Activated naive CD4-positive, alpha-beta T cell treated with anti-CD3 and anti-CD28 coated beads, Interleukin-2, amount 10 ng/mL, durations not matched to agents 7 days and 5 days (primary cell): Measurements from ENCODE around the gene C22orf15.

Experiments
- CTCF ChIA-PET: fragments of 350-600 bp; sonication (Branson Sonifier 250); formaldehyde crosslinking; loops from one replicate; lab custom pipeline; 2021; ENCODE audit warnings: antibody characterized with exemption; lab: Charles Lee
- DNase-seq: peaks from one replicate; pipeline ENCODE4 v3.0.0-alpha.2; 2020
- H3K27ac Mint-ChIP-seq: one replicate; pipeline ENCODE4 v1.8.0; 2021; ENCODE audit warnings: mild to moderate bottlenecking, moderate library complexity, mixed read lengths
- H3K27me3 Mint-ChIP-seq: one replicate; pipeline ENCODE4 v1.8.0; 2021; ENCODE audit warnings: mild to moderate bottlenecking, mixed read lengths
- H3K36me3 Mint-ChIP-seq: one replicate; pipeline ENCODE4 v1.8.0; 2021; ENCODE audit warnings: mixed read lengths
- H3K4me1 Mint-ChIP-seq: one replicate; pipeline ENCODE4 v1.8.0; 2021; ENCODE audit warnings: mixed read lengths
- H3K4me3 Mint-ChIP-seq: one replicate; pipeline ENCODE4 v1.8.0; 2021; ENCODE audit warnings: mild to moderate bottlenecking, moderate library complexity, mixed read lengths
- H3K9me3 Mint-ChIP-seq: one replicate; pipeline ENCODE4 v1.8.0; 2021; ENCODE audit warnings: mixed read lengths

C22orf15 gene

GRCh38 chr22:23782252-23782651, 19.5 kb downstream of the C22orf15 start:
- H3K27me3 Mint-ChIP-seq: peaks cover 6% of the 10 kb centered on the region
- no peak overlapping the region for H3K4me3 Mint-ChIP-seq
- no peaks in the 10 kb centered on the region for H3K9me3 Mint-ChIP-seq
- no peaks in the 10 kb centered on the region for H3K36me3 Mint-ChIP-seq
- DNase-seq: no peak
- no peak overlapping the region for H3K27ac Mint-ChIP-seq
- peaks cover 21% of the 10 kb centered on the region for H3K4me1 Mint-ChIP-seq
- CTCF ChIA-PET: no interaction called here

- CTCF ChIA-PET: no interaction called here
- Mint-ChIP-seq H3K4me1 (peaks cover 25% of the 10 kb centered on the region), H3K9me3 (no peaks in the 10 kb centered on the region), H3K4me3 (no peak overlapping the region), H3K36me3 (no peaks in the 10 kb centered on the region), H3K27ac (no peak overlapping the region), H3K27me3 (peaks cover 6% of the 10 kb centered on the region)
- DNase-seq: no peak
These were observed 19.9 kb downstream of the C22orf15 start for GRCh38 chr22:23782703-23783102.

GRCh38 chr22:23783265-23784150, 20.7 kb downstream of the C22orf15 start:
- no peak overlapping the region for H3K4me3 Mint-ChIP-seq
- CTCF ChIA-PET: no interaction called here

GRCh38 chr22:23784215-23784732, 21.5 kb downstream of the C22orf15 start:
- H3K27ac Mint-ChIP-seq: peak overlapping the region; percentile 50
- peaks cover 2% of the 10 kb centered on the region for H3K36me3 Mint-ChIP-seq
- CTCF ChIA-PET: no interaction called here
- H3K27me3 Mint-ChIP-seq: peaks cover 6% of the 10 kb centered on the region
- H3K9me3 Mint-ChIP-seq: no peaks in the 10 kb centered on the region
- H3K4me3 Mint-ChIP-seq: no peak overlapping the region
- H3K4me1 Mint-ChIP-seq: peaks cover 36% of the 10 kb centered on the region
- peak; percentile 50 for DNase-seq

More at GRCh38 chr22:23783265-23784150, 20.7 kb downstream of the C22orf15 start:
- no peaks in the 10 kb centered on the region for H3K36me3 Mint-ChIP-seq
- H3K27me3 Mint-ChIP-seq: peaks cover 6% of the 10 kb centered on the region
- H3K4me1 Mint-ChIP-seq: peaks cover 32% of the 10 kb centered on the region
- H3K27ac Mint-ChIP-seq: no peak overlapping the region
- no peaks in the 10 kb centered on the region for H3K9me3 Mint-ChIP-seq
- no peak for DNase-seq

- CTCF ChIA-PET: interaction anchor here (0.7 to 1.5 kb wide), 5 partner anchors 8 to 107 kb away, joined by 3 to 7 read pairs (median 3); partner anchors contain the start of gene DERL3
- DNase-seq: peak; percentile 46
- Mint-ChIP-seq H3K9me3 (no peaks in the 10 kb centered on the region), H3K4me1 (peaks cover 43% of the 10 kb centered on the region), H3K4me3 (peak overlapping the region; percentile 89), H3K27me3 (peaks cover 6% of the 10 kb centered on the region), H3K27ac (peak overlapping the region; percentile 96), H3K36me3 (peaks cover 8% of the 10 kb centered on the region)
These were observed 23.5 kb downstream of the C22orf15 start for GRCh38 chr22:23786261-23786710.

- H3K4me3 Mint-ChIP-seq: peak within 1 kb of the TSS; percentile 89
- peak within 1 kb of the TSS; percentile 96 for H3K27ac Mint-ChIP-seq
- peak; percentile 90 for DNase-seq
- CTCF ChIA-PET: interaction anchor here (1.2 to 1.5 kb wide), 3 partner anchors 9 to 51 kb away, joined by 3 to 4 read pairs (median 3); partner anchors contain the start of gene DERL3
- no peaks in the 10 kb centered on the region for H3K9me3 Mint-ChIP-seq
- peaks cover 45% of the 10 kb centered on the region for H3K4me1 Mint-ChIP-seq
- H3K36me3 Mint-ChIP-seq: peaks cover 8% of the 10 kb centered on the region
- H3K27me3 Mint-ChIP-seq: no peaks in the 10 kb centered on the region
These were observed 24.2 kb downstream of the C22orf15 start, which contains the start of gene SMARCB1 for GRCh38 chr22:23786752-23787599. TSS of gene SMARCB1 (plus strand) at chr22:23786966. CDS start at chr22:23787170, 204 bp downstream.

- Mint-ChIP-seq H3K9me3 (no peaks in the 10 kb centered on the region), H3K27me3 (no peaks in the 10 kb centered on the region), H3K27ac (peak overlapping the region; percentile 96), H3K36me3 (peaks cover 13% of the 10 kb centered on the region), H3K4me3 (peak overlapping the region; percentile 89), H3K4me1 (peaks cover 50% of the 10 kb centered on the region)
- DNase-seq: no peak
- CTCF ChIA-PET: interaction anchor here (0.6 to 1.5 kb wide), 2 partner anchors 19 to 51 kb away, joined by 3 read pairs; partner anchors contain the start of gene DERL3
These were observed 24.8 kb downstream of the C22orf15 start for GRCh38 chr22:23787600-23787896.

- H3K9me3 Mint-ChIP-seq: no peaks in the 10 kb centered on the region
- peak overlapping the region; percentile 96 for H3K27ac Mint-ChIP-seq
- peaks cover 53% of the 10 kb centered on the region for H3K4me1 Mint-ChIP-seq
- peak overlapping the region; percentile 89 for H3K4me3 Mint-ChIP-seq
- CTCF ChIA-PET: interaction anchor here (0.6 kb wide), 2 partner anchors 19 to 59 kb away, joined by 3 read pairs; no protein-coding TSS in a partner anchor
- no peaks in the 10 kb centered on the region for H3K27me3 Mint-ChIP-seq
- DNase-seq: no peak
- peaks cover 14% of the 10 kb centered on the region for H3K36me3 Mint-ChIP-seq
These were observed 25.1 kb downstream of the C22orf15 start for GRCh38 chr22:23787910-23788309.

GRCh38 chr22:23789121-23789520, 26.3 kb downstream of the C22orf15 start:
- H3K4me1 Mint-ChIP-seq: peaks cover 51% of the 10 kb centered on the region
- H3K27me3 Mint-ChIP-seq: no peaks in the 10 kb centered on the region
- H3K4me3 Mint-ChIP-seq: no peak overlapping the region

GRCh38 chr22:23789638-23790037, 26.8 kb downstream of the C22orf15 start:
- no peak overlapping the region for H3K27ac Mint-ChIP-seq
- H3K27me3 Mint-ChIP-seq: no peaks in the 10 kb centered on the region
- H3K36me3 Mint-ChIP-seq: peaks cover 21% of the 10 kb centered on the region
- H3K4me3 Mint-ChIP-seq: no peak overlapping the region
- H3K9me3 Mint-ChIP-seq: no peaks in the 10 kb centered on the region
- peaks cover 46% of the 10 kb centered on the region for H3K4me1 Mint-ChIP-seq
- CTCF ChIA-PET: interaction anchor here (0.9 kb wide), 1 partner anchor 22 kb away, joined by 3 read pairs; the partner anchor contains the start of gene CHCHD10
- no peak for DNase-seq

More at GRCh38 chr22:23789121-23789520, 26.3 kb downstream of the C22orf15 start:
- Mint-ChIP-seq H3K27ac (no peak overlapping the region), H3K9me3 (no peaks in the 10 kb centered on the region), H3K36me3 (peaks cover 21% of the 10 kb centered on the region)
- CTCF ChIA-PET: interaction anchor here (0.9 kb wide), 1 partner anchor 21 kb away, joined by 3 read pairs; the partner anchor contains the start of gene CHCHD10
- DNase-seq: no peak

- Mint-ChIP-seq H3K4me1 (peaks cover 41% of the 10 kb centered on the region), H3K4me3 (no peak overlapping the region), H3K27ac (no peak overlapping the region), H3K27me3 (no peaks in the 10 kb centered on the region), H3K9me3 (no peaks in the 10 kb centered on the region), H3K36me3 (peaks cover 24% of the 10 kb centered on the region)
- DNase-seq: no peak
- CTCF ChIA-PET: interaction anchor here (1.7 kb wide), 1 partner anchor 19 kb away, joined by 5 read pairs; the partner anchor contains the start of gene MMP11
These were observed 28.3 kb downstream of the C22orf15 start for GRCh38 chr22:23790819-23791737.

- H3K27me3 Mint-ChIP-seq: no peaks in the 10 kb centered on the region
- H3K36me3 Mint-ChIP-seq: peaks cover 31% of the 10 kb centered on the region
- H3K27ac Mint-ChIP-seq: peak overlapping the region; percentile 13
- peaks cover 34% of the 10 kb centered on the region for H3K4me1 Mint-ChIP-seq
- H3K4me3 Mint-ChIP-seq: no peak overlapping the region
- H3K9me3 Mint-ChIP-seq: no peaks in the 10 kb centered on the region
- DNase-seq: no peak
- CTCF ChIA-PET: interaction anchor here (0.9 to 1.7 kb wide), 2 partner anchors 14 to 20 kb away, joined by 3 to 5 read pairs; partner anchors contain the start of gene MMP11
These were observed 29.2 kb downstream of the C22orf15 start for GRCh38 chr22:23791738-23792645.
